ENCODE measurements around the gene IER5L.

Gene IER5L

DNA sequence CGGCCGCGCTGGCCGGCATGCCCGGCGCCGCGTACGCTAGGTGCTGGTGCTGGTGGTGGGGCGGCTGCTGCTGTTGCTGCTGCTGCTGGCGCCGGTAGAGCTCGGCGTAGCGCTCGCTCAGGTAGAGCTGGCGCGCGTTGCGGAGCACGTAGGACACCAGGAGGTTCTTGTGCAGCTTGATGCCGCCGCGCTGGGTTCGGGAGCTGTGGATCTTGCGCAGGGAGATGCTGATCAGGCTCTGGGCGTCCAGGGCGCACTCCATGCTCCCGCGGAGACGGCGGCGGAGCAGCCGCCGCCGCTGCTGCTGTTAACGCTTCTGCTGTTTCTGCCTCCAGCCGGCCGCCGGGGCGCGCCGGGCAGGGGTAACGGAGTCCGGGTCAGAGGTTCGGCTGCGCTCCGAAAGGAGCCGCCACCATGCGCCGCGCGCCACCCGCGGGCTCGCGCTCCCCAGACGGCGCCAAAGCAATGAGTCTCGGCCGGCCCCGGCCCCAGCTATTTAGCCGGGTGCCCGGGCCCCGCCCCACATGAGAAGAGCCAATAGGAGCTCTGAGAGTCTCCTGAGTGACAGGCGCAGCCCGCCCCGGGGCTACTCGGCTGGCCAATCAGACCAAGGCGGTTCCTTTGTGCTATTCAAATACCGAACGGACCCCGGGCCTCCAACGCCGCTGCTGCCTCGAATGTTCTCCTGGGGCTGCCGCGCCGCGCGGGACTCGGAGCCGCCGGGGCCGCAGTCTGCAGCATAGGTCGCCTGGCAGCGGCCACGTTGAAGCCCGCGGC, at the start of gene IER5L (continued):
- TF ChIP-seq, protein P1, sequence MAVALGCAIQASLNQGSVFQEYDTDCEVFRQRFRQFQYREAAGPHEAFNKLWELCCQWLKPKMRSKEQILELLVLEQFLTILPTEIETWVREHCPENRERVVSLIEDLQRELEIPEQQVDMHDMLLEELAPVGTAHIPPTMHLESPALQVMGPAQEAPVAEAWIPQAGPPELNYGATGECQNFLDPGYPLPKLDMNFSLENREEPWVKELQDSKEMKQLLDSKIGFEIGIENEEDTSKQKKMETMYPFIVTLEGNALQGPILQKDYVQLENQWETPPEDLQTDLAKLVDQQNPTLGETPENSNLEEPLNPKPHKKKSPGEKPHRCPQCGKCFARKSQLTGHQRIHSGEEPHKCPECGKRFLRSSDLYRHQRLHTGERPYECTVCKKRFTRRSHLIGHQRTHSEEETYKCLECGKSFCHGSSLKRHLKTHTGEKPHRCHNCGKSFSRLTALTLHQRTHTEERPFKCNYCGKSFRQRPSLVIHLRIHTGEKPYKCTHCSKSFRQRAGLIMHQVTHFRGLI (tag by site-specific recombination; IDR thresholded peaks at IDR 0.05), result peak; percentile 36; the same call in 1 of the 2 replicates
- TF ChIP-seq SP7 (tag by site-specific recombination; IDR thresholded peaks at IDR 0.05) (peak; percentile 75), ZNF677 (tag by site-specific recombination; IDR thresholded peaks at IDR 0.05) (no peak), SETDB1 (IDR thresholded peaks at IDR 0.05; ENCODE audit: insufficient read length, low read length) (no peak), ZNF157 (tag by site-specific recombination; IDR thresholded peaks at IDR 0.05) (no peak), ZNF530 (tag by site-specific recombination; IDR thresholded peaks at IDR 0.05; ENCODE audit: low read depth) (no peak), ZNF324 (tag by site-specific recombination; IDR thresholded peaks at IDR 0.05) (peak; percentile 69; the same call in 1 of the 2 replicates), ZNF423 (tag by site-specific recombination; IDR thresholded peaks at IDR 0.05) (no peak), ZFP37 (tag by site-specific recombination; IDR thresholded peaks at IDR 0.05) (peak; percentile 87), ZNF560 (tag by site-specific recombination; IDR thresholded peaks at IDR 0.05; ENCODE audit: borderline replicate concordance) (no peak), ZNF433 (tag by site-specific recombination; IDR thresholded peaks at IDR 0.05; ENCODE audit: low read depth) (no peak), OSR2 (tag by site-specific recombination; IDR thresholded peaks at IDR 0.05) (no peak), ZFP3 (tag by site-specific recombination; IDR thresholded peaks at IDR 0.05; ENCODE audit: low read depth) (no peak), ZNF214 (tag by site-specific recombination; IDR thresholded peaks at IDR 0.05; ENCODE audit: borderline replicate concordance) (no peak), YY2 (tag by site-specific recombination; IDR thresholded peaks at IDR 0.05) (peak; percentile 59; the same call in 1 of the 2 replicates), ZNF121 (tag by site-specific recombination; IDR thresholded peaks at IDR 0.05) (no peak), ZNF404 (tag by site-specific recombination; IDR thresholded peaks at IDR 0.05) (no peak), ZNF138 (tag by site-specific recombination; IDR thresholded peaks at IDR 0.05; ENCODE audit: borderline replicate concordance) (no peak), ZBTB17 (tag by site-specific recombination; IDR thresholded peaks at IDR 0.05) (peak; percentile 72), ZNF514 (tag by site-specific recombination; IDR thresholded peaks at IDR 0.05) (no peak), ZNF202 (tag by site-specific recombination; IDR thresholded peaks at IDR 0.05; ENCODE audit: borderline replicate concordance) (no peak), WT1 (tag by site-specific recombination; IDR thresholded peaks at IDR 0.05) (peak; percentile 45)
- TF ChIP-seq, protein P2, sequence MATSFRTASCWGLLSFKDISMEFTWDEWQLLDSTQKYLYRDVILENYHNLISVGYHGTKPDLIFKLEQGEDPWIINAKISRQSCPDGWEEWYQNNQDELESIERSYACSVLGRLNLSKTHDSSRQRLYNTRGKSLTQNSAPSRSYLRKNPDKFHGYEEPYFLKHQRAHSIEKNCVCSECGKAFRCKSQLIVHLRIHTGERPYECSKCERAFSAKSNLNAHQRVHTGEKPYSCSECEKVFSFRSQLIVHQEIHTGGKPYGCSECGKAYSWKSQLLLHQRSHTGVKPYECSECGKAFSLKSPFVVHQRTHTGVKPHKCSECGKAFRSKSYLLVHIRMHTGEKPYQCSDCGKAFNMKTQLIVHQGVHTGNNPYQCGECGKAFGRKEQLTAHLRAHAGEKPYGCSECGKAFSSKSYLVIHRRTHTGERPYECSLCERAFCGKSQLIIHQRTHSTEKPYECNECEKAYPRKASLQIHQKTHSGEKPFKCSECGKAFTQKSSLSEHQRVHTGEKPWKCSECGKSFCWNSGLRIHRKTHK (tag by site-specific recombination; IDR thresholded peaks at IDR 0.05), result no peak
- TF ChIP-seq, protein P3, sequence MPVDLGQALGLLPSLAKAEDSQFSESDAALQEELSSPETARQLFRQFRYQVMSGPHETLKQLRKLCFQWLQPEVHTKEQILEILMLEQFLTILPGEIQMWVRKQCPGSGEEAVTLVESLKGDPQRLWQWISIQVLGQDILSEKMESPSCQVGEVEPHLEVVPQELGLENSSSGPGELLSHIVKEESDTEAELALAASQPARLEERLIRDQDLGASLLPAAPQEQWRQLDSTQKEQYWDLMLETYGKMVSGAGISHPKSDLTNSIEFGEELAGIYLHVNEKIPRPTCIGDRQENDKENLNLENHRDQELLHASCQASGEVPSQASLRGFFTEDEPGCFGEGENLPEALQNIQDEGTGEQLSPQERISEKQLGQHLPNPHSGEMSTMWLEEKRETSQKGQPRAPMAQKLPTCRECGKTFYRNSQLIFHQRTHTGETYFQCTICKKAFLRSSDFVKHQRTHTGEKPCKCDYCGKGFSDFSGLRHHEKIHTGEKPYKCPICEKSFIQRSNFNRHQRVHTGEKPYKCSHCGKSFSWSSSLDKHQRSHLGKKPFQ (tag by site-specific recombination; IDR thresholded peaks at IDR 0.05), result no peak
- TF ChIP-seq, protein P4, sequence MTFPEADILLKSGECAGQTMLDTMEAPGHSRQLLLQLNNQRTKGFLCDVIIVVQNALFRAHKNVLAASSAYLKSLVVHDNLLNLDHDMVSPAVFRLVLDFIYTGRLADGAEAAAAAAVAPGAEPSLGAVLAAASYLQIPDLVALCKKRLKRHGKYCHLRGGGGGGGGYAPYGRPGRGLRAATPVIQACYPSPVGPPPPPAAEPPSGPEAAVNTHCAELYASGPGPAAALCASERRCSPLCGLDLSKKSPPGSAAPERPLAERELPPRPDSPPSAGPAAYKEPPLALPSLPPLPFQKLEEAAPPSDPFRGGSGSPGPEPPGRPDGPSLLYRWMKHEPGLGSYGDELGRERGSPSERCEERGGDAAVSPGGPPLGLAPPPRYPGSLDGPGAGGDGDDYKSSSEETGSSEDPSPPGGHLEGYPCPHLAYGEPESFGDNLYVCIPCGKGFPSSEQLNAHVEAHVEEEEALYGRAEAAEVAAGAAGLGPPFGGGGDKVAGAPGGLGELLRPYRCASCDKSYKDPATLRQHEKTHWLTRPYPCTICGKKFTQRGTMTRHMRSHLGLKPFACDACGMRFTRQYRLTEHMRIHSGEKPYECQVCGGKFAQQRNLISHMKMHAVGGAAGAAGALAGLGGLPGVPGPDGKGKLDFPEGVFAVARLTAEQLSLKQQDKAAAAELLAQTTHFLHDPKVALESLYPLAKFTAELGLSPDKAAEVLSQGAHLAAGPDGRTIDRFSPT (tag by site-specific recombination; IDR thresholded peaks at IDR 0.05), result no peak
- TF ChIP-seq, protein P5, sequence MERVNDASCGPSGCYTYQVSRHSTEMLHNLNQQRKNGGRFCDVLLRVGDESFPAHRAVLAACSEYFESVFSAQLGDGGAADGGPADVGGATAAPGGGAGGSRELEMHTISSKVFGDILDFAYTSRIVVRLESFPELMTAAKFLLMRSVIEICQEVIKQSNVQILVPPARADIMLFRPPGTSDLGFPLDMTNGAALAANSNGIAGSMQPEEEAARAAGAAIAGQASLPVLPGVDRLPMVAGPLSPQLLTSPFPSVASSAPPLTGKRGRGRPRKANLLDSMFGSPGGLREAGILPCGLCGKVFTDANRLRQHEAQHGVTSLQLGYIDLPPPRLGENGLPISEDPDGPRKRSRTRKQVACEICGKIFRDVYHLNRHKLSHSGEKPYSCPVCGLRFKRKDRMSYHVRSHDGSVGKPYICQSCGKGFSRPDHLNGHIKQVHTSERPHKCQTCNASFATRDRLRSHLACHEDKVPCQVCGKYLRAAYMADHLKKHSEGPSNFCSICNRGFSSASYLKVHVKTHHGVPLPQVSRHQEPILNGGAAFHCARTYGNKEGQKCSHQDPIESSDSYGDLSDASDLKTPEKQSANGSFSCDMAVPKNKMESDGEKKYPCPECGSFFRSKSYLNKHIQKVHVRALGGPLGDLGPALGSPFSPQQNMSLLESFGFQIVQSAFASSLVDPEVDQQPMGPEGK (tag by site-specific recombination; IDR thresholded peaks at IDR 0.05), result peak; percentile 82
- TF ChIP-seq, protein P6, sequence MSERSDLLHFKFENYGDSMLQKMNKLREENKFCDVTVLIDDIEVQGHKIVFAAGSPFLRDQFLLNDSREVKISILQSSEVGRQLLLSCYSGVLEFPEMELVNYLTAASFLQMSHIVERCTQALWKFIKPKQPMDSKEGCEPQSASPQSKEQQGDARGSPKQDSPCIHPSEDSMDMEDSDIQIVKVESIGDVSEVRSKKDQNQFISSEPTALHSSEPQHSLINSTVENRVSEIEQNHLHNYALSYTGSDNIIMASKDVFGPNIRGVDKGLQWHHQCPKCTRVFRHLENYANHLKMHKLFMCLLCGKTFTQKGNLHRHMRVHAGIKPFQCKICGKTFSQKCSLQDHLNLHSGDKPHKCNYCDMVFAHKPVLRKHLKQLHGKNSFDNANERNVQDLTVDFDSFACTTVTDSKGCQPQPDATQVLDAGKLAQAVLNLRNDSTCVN (tag by site-specific recombination; optimal IDR thresholded peaks at IDR 0.05), result peak; percentile 93
- TF ChIP-seq, protein P7, sequence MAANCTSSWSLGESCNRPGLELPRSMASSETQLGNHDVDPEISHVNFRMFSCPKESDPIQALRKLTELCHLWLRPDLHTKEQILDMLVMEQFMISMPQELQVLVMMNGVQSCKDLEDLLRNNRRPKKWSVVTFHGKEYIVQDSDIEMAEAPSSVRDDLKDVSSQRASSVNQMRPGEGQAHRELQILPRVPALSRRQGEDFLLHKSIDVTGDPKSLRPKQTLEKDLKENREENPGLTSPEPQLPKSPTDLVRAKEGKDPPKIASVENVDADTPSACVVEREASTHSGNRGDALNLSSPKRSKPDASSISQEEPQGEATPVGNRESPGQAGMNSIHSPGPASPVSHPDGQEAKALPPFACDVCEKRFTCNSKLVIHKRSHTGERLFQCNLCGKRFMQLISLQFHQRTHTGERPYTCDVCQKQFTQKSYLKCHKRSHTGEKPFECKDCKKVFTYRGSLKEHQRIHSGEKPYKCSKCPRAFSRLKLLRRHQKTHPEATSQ (tag by site-specific recombination; IDR thresholded peaks at IDR 0.05), result 0 out of 2 replicates have a peak, but pooled peaks have one; percentile 50
